ENCODE measurements around the gene OR8K1.

GRCh38 chr11:56333156-56333555 is 12.7 kb upstream of the OR8K1 start:
- TF ChIP-seq, protein P1, sequence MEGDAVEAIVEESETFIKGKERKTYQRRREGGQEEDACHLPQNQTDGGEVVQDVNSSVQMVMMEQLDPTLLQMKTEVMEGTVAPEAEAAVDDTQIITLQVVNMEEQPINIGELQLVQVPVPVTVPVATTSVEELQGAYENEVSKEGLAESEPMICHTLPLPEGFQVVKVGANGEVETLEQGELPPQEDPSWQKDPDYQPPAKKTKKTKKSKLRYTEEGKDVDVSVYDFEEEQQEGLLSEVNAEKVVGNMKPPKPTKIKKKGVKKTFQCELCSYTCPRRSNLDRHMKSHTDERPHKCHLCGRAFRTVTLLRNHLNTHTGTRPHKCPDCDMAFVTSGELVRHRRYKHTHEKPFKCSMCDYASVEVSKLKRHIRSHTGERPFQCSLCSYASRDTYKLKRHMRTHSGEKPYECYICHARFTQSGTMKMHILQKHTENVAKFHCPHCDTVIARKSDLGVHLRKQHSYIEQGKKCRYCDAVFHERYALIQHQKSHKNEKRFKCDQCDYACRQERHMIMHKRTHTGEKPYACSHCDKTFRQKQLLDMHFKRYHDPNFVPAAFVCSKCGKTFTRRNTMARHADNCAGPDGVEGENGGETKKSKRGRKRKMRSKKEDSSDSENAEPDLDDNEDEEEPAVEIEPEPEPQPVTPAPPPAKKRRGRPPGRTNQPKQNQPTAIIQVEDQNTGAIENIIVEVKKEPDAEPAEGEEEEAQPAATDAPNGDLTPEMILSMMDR (IDR thresholded peaks at IDR 0.05) = no peak
- TF ChIP-seq POLR2A (IDR thresholded peaks at IDR 0.05; ENCODE audit: low read depth) = no peak
- TF ChIP-seq POLR2AphosphoS5 (IDR thresholded peaks at IDR 0.05) = no peak

Measured in esophagus muscularis mucosa (tissue), 3 donors.